Measurements from ENCODE around the gene ATXN7L1. TPM values are rescaled to one million over a fixed set of nuclear protein-coding genes. Genes with fewer than 3 reads are reported as not detected.

Gene ATXN7L1
- total and polyA plus RNA-seq, 2 of the 4 experiments (the other 2 are of a cell fraction), result 3.5 to 4.3 TPM

DNA sequence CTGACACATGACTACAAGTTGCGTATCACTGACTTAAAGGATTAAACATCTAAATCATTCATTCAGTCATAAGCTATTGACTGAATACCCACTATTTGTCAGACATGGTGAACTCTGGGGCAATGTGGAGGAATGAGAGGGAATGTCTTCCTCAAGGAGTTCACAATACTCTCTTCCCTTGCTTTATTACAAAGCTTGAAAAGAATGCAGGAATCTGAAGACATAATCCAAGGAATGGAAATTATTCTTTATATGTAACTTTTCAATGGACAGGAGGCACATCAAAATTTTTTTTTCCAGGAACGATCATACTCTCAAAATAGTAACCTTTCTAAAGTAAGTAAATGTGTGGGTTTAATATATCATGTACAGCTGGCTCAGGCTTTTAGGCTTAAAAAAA, 111.9 kb downstream of the ATXN7L1 start:
- Histone ChIP-seq H2BK20ac (ENCODE audit: low read depth, low read length) (no peak overlapping the region), H2BK5ac (ENCODE audit: low read depth, low read length, poor library complexity, severe bottlenecking) (no peak overlapping the region), H3K27ac (ENCODE audit: insufficient read depth, low read length) (no peak overlapping the region), H3K9me1 (ENCODE audit: insufficient read depth, low read length) (no peaks in the 10 kb centered on the region; the same call in 1 of the 2 replicates), H2BK120ac (ENCODE audit: low read depth, low read length) (no peak overlapping the region), H4K8ac (ENCODE audit: low read depth in 2 of 2, low read length in 2 of 2) (no peak overlapping the region), H3K18ac (ENCODE audit: low read depth, low read length) (no peak overlapping the region), H2BK15ac (ENCODE audit: low read depth, low read length) (no peak overlapping the region), H3K9ac (ENCODE audit: low read depth, low read length) (no peak overlapping the region), H3K23ac (ENCODE audit: low read depth, low read length) (no peak overlapping the region), H3K36me3 (ENCODE audit: control insufficient read depth, insufficient read depth, low read length) (no peaks in the 10 kb centered on the region), H4K5ac (ENCODE audit: low read depth, low read length) (no peak overlapping the region), H3K56ac (ENCODE audit: extremely low read depth, insufficient read depth, low read length) (no peak overlapping the region), H2AFZ (replicated peaks; ENCODE audit: low read length, poor library complexity) (no peak overlapping the region), H4K20me1 (ENCODE audit: insufficient read depth, low read length) (no peaks in the 10 kb centered on the region; the same call in 1 of the 2 replicates), H3K14ac (replicated peaks; ENCODE audit: low read depth, low read length) (no peak overlapping the region), H3K4me2 (ENCODE audit: low read depth, low read length) (no peak overlapping the region), H3K4me1 (ENCODE audit: control insufficient read depth, insufficient read depth, low read length) (peaks cover 24% of the 10 kb centered on the region), H2AK5ac (ENCODE audit: low read depth, low read length) (no peak overlapping the region), H3K4me3 (ENCODE audit: insufficient read depth, low read depth, low read length) (no peak overlapping the region), H3K79me1 (ENCODE audit: low read depth in 1 of 2, low read length in 2 of 2) (peaks cover 4 to 7% of the 10 kb centered on the region in 2 experiments; a peak in 1 of 4 replicates), H3K27me3 (ENCODE audit: control insufficient read depth, insufficient read depth, low read length) (no peaks in the 10 kb centered on the region), H3K4ac (ENCODE audit: low read depth, low read length) (no peak overlapping the region), H3K9me3 (ENCODE audit: control insufficient read depth, insufficient read depth, low read length) (no peaks in the 10 kb centered on the region), H4K91ac (ENCODE audit: insufficient read depth, low read depth, low read length) (no peak overlapping the region), H2AK9ac (replicated peaks; ENCODE audit: low read depth, low read length, poor library complexity) (no peak overlapping the region)
- WGBS, 2 experiments (ENCODE audit: extremely low coverage in 2 of 2, insufficient read length in 1 of 2), result no CpG with 5 or more reads among the region's 2 CpGs
- intact Hi-C loops (cut with micrococcal nuclease) (loop anchor here (5.0 kb wide), 1 partner anchor 168 kb away; no protein-coding TSS in a partner anchor), in situ Hi-C loops (cut with MboI; ENCODE audit: low sequenced_read_pairs) (loop anchor here (10.0 kb wide), 1 partner anchor 110 kb away; the partner anchor contains the start of gene ATXN7L1), dilution Hi-C loops (cut with HindIII; ENCODE audit: low sequenced_read_pairs, unreplicated experiment) (no loop called here)
- no peak for ATAC-seq (ENCODE audit: low read depth)
- CTCF ChIA-PET, result interaction anchor here (0.9 to 1.3 kb wide), 3 partner anchors 11 to 47 kb away, joined by 3 to 5 read pairs (median 4); no protein-coding TSS in a partner anchor
- BruUV-seq (replicated peaks), result no TSS peak
- DNase-seq, result no peak
- POLR2A ChIA-PET (ENCODE audit: unreplicated experiment), result no interaction called here
- TF ChIP-seq MAFK (IDR thresholded peaks at IDR 0.05; ENCODE audit: low read depth, low read length) (no peak), BHLHE40 (IDR thresholded peaks at IDR 0.05; ENCODE audit: low read depth, low read length) (no peak), CTCF (conservative IDR thresholded peaks at IDR 0.05; ENCODE audit: low read depth, low read length) (no peak), POLR2A (IDR thresholded peaks at IDR 0.05; ENCODE audit: low read depth, low read length) (no peak)
- TF ChIP-seq, protein P1, sequence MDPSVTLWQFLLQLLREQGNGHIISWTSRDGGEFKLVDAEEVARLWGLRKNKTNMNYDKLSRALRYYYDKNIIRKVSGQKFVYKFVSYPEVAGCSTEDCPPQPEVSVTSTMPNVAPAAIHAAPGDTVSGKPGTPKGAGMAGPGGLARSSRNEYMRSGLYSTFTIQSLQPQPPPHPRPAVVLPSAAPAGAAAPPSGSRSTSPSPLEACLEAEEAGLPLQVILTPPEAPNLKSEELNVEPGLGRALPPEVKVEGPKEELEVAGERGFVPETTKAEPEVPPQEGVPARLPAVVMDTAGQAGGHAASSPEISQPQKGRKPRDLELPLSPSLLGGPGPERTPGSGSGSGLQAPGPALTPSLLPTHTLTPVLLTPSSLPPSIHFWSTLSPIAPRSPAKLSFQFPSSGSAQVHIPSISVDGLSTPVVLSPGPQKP (IDR thresholded peaks at IDR 0.05; ENCODE audit: borderline replicate concordance, low read depth, low read length), result no peak

All from IMR-90 (cell line).